Iris pigment epithelial cell (primary cell): Measurements from ENCODE around the gene C1orf21.

Source experiments
- DNase-seq: peaks from one replicate; pipeline ENCODE4 v3.0.0-alpha.2; 2011; ENCODE audit warnings: low read depth

Gene C1orf21

GRCh38 chr1:184517130-184517529 lies 130.3 kb downstream of the C1orf21 start:
- DNase-seq = no peak

- DNase-seq = no peak
Measured at GRCh38 chr1:184518736-184519357, 132.0 kb downstream of the C1orf21 start.

DNA sequence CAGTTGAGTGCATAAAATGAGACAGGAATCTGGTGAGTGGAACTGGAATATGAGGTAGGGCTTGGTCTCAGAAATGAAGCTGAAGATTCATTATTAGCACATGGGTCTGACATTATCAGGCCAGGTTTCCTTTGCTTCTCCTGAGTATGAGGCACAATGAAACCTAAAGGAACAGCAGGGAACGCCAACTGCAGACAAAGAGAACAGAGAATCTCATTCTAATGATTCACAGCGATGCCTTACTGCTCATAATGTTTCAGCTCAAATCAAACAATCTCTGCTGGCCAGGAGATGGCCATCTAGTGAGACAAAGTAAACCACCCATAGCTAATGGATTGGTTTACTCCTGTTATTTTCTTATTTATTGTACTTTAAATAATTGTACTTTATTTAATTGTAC lies 133.5 kb downstream of the C1orf21 start:
- DNase-seq = no peak

- peak; percentile 80 for DNase-seq
Measured at GRCh38 chr1:184524248-184524647, 137.4 kb downstream of the C1orf21 start.

- DNase-seq = no peak
Measured at GRCh38 chr1:184527402-184527801, 140.6 kb downstream of the C1orf21 start.

DNA sequence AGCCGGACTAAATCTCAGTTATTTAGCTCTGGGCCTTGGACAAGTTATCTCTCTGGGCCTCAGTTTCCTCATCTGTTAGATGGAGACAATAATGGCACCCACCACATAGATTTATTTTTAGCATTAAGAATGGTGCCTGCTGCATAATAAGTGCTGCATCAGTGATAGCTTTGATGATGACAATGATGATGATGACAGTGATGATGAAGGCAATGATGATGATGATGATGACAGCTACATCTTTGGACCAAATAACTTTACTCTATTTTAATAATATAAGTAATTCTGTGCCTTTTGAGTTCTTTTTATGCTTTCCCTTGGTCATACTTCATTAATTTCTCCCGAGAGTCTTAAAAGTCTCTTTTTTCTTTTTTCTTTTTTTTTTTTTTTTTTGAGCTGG lies 143.4 kb downstream of the C1orf21 start:
- no peak for DNase-seq

DNA sequence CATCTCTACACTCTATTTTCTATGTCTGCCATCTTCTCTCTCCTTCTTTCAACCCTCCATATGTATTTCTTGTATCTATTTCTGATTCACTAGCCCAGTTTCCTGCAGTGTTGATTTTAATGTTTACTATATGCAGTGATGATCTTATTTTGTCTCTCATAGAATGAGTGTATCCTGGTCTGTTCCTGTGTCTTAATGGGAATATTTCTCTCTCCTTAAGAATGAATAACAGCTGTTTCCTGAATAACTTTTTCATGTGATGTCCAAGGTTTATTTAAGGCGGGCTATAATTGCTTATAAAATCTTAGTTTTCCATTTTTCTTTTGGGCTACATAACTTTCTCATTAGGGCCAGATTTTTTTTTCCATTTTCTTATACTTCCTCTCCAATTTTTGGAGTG lies 144.5 kb downstream of the C1orf21 start:
- DNase-seq = no peak

GRCh38 chr1:184532199-184532598 lies 145.4 kb downstream of the C1orf21 start:
- DNase-seq = no peak

GRCh38 chr1:184533049-184533448 lies 146.2 kb downstream of the C1orf21 start:
- DNase-seq = no peak

DNA sequence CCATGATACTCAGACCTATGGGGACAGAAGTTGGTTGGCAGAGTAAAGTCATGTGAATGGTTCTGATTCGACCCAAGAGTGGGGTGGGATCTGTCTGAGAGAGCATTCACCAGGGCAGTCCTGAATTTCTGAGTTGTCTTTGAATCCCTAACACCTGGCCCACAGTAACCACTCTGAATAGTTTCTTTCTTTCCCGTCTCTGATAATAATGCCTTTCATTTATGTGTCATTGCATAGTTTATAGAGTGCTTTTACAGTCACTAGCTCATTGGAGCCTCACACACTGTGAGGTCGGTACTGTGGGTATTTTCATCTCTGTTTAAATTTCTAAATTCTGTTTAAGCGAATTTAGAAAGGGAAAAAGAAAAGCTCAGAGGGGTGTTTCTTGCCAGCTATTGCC lies 147.1 kb downstream of the C1orf21 start:
- no peak for DNase-seq

DNA sequence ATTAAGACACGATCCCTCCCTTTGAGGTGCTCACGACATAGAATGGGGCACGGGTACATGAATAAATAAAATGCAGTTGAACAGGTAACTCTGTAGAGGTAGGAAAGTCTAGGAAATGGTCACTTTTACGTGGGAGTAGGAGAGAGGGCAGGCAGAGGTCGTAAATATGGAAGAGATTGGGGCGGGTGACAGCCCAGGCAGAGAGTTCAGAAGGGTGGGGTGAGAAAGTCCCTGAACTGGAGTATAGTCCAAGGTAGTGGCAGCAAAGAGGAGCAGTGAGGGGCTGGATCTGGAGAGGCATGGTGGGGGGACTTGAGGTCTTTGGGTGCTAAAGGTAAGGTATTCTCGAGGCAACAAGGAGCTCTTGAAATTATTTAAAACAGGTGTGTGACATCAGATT lies 147.9 kb downstream of the C1orf21 start:
- no peak for DNase-seq

DNA sequence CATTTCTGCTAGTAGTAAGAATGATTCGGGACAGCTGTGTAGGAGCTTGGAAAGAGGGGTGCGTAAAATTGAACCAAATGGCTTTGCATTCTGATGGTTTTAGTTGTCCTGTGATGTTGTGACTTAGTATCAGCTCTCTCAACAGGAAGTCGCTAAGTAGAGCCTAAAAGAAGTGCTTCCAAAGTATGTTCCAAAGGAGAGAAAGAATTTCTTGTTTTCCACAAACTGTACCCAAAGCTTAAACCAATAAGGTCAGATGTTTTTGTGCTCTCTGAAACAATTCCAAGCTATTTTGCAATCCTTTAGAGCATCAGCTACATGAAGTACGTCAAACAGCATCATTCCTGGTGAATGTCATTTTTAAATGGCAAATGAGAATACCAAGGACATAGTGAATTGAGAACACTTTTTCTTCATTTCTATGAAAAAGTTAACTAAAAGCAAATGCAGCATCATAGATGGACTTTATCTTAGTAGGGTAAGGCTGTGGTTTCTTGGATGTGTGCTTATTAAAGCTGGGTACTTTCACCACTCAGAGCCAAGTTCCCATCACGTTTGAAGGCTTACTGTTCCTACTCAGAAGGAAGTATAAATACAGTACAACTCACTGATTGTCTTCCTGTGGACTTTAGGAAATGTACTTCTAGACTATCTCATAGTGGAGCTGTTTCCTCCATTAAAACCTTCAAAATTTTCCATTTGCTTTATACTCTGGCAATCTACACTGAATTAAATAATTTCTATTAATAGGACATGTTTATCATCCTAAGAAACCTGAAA lies 148.6 kb downstream of the C1orf21 start:
- DNase-seq = peak; percentile 92

DNA sequence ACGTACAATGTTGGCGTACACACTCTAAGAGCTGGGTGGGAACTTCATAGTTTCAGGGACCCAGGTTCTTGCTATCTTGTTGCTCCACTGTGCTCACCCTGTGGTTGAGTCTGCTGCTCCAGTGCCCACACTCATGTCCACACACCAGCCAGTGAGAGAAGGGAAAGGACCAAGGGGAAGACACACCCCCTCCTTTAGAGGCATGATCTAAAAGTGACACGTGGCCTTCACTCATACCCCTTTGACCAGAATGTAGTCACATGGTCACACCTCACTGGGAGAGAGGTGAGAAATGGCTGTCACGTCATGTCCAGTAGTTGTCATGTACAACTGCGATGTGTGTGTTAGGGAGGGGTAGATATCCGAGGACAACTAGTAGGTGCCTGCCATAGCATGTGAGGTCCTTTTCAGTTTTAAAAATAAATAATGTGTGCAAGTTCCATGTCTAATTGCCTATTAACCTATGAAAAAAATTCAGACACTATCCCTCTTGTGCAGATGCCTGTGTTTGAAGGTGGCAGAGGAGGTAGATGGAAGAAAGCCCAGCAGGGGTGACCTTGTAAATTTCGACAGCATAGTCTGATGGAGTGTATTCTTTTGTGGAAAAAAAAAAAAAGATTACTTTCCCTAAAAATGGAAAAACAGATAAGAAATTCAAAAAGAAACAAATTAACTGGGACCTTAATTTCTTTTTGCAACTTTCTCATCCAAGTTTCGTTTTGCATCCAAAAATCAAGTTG lies 149.6 kb downstream of the C1orf21 start:
- DNase-seq = no peak

DNA sequence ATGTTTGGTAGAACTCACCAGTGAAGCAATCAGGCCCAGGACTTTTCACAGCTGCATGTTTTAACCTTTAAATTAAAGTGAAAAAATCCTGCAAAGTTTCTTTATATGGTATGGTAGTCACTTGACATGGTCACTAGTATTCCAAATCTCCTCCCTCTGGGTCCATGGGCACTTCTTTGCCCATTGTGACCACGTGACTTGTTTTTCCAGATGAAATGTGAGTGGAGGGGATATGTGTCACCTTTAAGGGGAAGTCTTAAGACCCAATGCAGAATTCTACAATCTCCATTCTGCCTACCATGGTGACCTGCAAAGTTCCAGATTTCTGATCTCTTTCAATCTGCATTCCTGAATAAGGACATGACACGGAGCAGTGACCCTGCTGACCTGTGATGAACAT lies 152.8 kb downstream of the C1orf21 start:
- no peak for DNase-seq

GRCh38 chr1:184541537-184542152 lies 154.8 kb downstream of the C1orf21 start:
- no peak for DNase-seq

- DNase-seq = no peak
Measured at GRCh38 chr1:184542291-184542690, 155.5 kb downstream of the C1orf21 start.

DNA sequence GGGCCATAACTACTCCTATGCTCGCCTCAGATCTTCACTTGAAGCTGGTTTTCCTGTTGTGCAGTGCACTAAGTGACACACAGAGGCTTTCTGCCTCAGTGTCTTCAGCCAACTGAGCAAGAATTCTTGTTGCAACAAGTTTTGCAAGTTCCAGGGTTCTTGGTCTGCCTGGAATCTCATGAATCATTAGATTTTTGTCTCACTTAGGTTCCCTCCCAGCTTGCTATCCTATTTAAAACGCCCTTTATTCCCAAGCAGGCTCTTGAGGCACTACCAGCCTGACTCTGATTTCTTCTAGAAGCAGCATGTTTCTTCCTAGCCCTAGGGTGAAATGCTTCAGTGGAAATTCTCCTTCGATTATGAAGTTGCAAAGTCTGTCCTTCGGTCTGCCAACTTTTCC lies 158.8 kb downstream of the C1orf21 start:
- peak; percentile 70 for DNase-seq

DNA sequence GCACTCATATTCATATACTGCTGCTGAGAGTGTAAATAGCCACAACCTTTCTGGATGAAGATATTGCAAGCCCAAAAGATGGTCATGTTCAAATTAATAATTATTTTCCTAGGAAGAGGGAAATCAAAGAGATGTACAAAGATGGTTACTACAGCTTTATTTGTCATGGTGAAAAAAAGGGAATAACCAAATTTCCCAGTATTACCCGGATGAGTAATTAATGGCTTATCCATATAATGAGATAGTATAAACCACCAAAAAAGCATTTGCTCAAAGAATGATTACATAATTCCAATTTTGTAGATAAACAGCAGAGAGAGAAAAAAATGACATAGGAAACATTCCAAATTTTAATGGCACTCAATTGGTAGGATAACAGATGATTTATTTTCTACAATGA lies 165.6 kb downstream of the C1orf21 start:
- DNase-seq = no peak

DNA sequence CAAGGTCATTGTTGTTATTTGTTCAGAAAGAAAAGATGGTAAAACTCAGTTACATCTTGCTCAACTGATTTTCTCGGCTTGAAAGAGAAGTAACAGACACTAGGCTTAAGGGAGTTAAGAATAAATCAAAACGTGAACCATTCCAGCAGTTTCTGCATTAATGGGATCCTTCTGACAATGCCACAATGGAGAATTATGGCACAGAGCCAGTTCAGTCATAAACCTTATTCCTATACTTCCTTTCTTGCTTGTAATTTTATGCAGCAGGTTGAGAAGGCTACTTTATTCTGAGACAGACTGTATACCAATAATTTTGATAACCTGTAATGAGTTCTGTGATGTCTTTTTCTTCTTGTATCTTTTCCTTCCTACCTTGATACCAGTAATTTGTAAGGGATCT lies 167.0 kb downstream of the C1orf21 start:
- no peak for DNase-seq

GRCh38 chr1:184555665-184556641 lies 169.1 kb downstream of the C1orf21 start:
- no peak for DNase-seq

DNA sequence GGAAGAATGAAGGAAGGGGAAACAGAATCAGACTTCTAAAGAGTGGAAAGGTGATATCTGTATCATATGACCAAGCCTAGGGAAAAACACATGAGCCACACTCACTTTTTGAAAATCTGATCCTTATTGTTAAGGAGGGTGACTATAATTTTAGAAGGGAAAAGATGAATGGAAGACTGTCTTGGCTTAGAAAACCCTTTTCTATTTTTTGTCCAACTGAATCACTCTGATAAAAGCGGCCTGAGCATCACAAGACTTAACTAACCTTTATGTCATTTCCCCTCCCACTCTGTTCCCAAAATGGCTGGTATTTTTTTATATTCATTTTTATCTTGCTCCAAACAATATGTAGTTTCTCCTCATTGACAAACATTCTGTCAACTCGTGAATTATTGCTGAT lies 169.8 kb downstream of the C1orf21 start:
- DNase-seq = no peak
